B cell (primary cell): ENCODE results near the gene MAP3K9.

ENCODE experiments used
- EZH2 ChIP-seq: IDR thresholded peaks from 2 replicates; pipeline ENCODE4 v1.6.1; 2012; ENCODE audit warnings: borderline replicate concordance, low read depth, mild to moderate bottlenecking, moderate library complexity, low read length; ENCODE audit not compliant: insufficient read depth, poor library complexity, severe bottlenecking
- TF ChIP-seq, protein P1 (sequence below): fragments of 200-600 bp; IDR thresholded peaks from one replicate; pipeline ENCODE4 v1.8.0; 2022; ENCODE audit warnings: antibody characterized with exemption, mild to moderate bottlenecking

GRCh38 chr14:70759398-70759797, 49.9 kb downstream of the MAP3K9 start:
- TF ChIP-seq, protein P1, sequence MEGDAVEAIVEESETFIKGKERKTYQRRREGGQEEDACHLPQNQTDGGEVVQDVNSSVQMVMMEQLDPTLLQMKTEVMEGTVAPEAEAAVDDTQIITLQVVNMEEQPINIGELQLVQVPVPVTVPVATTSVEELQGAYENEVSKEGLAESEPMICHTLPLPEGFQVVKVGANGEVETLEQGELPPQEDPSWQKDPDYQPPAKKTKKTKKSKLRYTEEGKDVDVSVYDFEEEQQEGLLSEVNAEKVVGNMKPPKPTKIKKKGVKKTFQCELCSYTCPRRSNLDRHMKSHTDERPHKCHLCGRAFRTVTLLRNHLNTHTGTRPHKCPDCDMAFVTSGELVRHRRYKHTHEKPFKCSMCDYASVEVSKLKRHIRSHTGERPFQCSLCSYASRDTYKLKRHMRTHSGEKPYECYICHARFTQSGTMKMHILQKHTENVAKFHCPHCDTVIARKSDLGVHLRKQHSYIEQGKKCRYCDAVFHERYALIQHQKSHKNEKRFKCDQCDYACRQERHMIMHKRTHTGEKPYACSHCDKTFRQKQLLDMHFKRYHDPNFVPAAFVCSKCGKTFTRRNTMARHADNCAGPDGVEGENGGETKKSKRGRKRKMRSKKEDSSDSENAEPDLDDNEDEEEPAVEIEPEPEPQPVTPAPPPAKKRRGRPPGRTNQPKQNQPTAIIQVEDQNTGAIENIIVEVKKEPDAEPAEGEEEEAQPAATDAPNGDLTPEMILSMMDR = no peak
- TF ChIP-seq EZH2 = no peak
